Measurements from ENCODE around the gene THEMIS2. TPM values are rescaled to one million over a fixed set of nuclear protein-coding genes. Genes with fewer than 3 reads are reported as not detected.

THEMIS2 gene
- total and polyA plus RNA-seq, 2 of the 13 experiments (the other 11 are each of a cell fraction or from before 2014, with no cell fraction given) = 0.38 to 1.5 TPM

DNA sequence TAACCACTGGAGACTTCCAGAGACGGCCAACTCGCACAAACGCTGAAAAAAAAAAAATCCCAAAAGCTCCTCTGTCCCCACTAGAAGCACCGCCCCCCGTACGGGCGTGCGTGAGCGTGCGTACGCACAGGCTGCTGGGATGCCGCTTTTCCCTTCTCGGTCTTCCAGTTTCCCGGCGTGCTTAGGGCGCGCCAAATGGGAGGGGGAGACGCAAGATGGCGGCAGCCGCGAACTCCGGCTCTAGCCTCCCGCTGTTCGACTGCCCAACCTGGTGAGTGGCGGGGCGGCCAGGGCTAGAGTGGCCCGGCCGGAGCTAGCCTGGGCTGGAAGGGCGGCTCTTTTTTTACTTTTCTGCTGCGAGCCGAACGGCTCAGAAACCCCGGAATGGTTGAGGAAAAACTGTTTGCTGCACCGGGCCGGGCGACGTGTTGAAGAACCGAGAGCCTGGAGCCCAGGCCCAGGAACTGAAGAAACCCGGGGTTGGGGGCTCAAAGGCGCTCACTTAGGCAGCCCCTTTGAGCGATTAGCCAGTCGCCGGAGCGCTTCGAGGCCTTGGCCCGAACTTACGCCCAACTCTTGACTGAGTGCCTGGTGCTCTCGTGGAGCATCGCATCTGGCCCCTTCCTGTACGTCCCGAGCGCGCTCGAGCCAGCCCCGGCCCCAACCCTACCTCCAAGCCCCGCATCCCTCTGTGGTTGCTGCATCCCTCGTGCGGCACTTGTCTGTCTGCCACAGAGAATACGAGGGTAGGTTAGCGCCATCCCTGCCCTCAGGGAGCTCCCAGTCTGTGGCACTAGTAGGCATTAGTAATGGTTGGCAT lies 41.5 kb upstream of the THEMIS2 start, which contains the start of gene PPP1R8 (continued):
- TF ChIP-seq, protein P1, sequence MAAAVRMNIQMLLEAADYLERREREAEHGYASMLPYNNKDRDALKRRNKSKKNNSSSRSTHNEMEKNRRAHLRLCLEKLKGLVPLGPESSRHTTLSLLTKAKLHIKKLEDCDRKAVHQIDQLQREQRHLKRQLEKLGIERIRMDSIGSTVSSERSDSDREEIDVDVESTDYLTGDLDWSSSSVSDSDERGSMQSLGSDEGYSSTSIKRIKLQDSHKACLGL (CRISPR knock-in tag; IDR thresholded peaks at IDR 0.05) = no peak
- peak; percentile 40; the same call in 1 of the 2 replicates for TF ChIP-seq HCFC1 (IDR thresholded peaks at IDR 0.05; ENCODE audit: low read depth, low read length)
- TF ChIP-seq SP5 (CRISPR knock-in tag; IDR thresholded peaks at IDR 0.05; ENCODE audit: borderline replicate concordance, low read depth) = no peak
- TF ChIP-seq ZBTB38 (CRISPR knock-in tag; IDR thresholded peaks at IDR 0.05) = peak; percentile 64; the same call in 1 of the 2 replicates
- TF ChIP-seq, protein P2, sequence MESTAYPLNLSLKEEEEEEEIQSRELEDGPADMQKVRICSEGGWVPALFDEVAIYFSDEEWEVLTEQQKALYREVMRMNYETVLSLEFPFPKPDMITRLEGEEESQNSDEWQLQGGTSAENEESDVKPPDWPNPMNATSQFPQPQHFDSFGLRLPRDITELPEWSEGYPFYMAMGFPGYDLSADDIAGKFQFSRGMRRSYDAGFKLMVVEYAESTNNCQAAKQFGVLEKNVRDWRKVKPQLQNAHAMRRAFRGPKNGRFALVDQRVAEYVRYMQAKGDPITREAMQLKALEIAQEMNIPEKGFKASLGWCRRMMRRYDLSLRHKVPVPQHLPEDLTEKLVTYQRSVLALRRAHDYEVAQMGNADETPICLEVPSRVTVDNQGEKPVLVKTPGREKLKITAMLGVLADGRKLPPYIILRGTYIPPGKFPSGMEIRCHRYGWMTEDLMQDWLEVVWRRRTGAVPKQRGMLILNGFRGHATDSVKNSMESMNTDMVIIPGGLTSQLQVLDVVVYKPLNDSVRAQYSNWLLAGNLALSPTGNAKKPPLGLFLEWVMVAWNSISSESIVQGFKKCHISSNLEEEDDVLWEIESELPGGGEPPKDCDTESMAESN (CRISPR knock-in tag; conservative IDR thresholded peaks at IDR 0.05) = peak; percentile 64
- TF ChIP-seq, protein P3, sequence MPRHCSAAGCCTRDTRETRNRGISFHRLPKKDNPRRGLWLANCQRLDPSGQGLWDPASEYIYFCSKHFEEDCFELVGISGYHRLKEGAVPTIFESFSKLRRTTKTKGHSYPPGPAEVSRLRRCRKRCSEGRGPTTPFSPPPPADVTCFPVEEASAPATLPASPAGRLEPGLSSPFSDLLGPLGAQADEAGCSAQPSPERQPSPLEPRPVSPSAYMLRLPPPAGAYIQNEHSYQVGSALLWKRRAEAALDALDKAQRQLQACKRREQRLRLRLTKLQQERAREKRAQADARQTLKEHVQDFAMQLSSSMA (CRISPR knock-in tag; IDR thresholded peaks at IDR 0.05) = peak; percentile 82; the same call in 1 of the 2 replicates
- peak; percentile 71; the same call in 1 of the 2 replicates for TF ChIP-seq ZNF274 (CRISPR knock-in tag; IDR thresholded peaks at IDR 0.05)
- TF ChIP-seq ISL2 (CRISPR knock-in tag; IDR thresholded peaks at IDR 0.05) = peak; percentile 51
- no peak for TF ChIP-seq ZSCAN9 (CRISPR knock-in tag; IDR thresholded peaks at IDR 0.05; ENCODE audit: borderline replicate concordance)
- TF ChIP-seq SRY (CRISPR knock-in tag; IDR thresholded peaks at IDR 0.05) = 0 out of 2 replicates have a peak, but pooled peaks have one; percentile 35
- peak; percentile 30; the same call in 1 of the 2 replicates for TF ChIP-seq PCBP1 (IDR thresholded peaks at IDR 0.05; ENCODE audit: borderline replicate concordance, low read depth, low read length)
- TF ChIP-seq SMARCC2 (IDR thresholded peaks at IDR 0.05) = no peak
- TF ChIP-seq BHLHE40 (IDR thresholded peaks at IDR 0.05; ENCODE audit: low read length) = no peak
- TF ChIP-seq, protein P4, sequence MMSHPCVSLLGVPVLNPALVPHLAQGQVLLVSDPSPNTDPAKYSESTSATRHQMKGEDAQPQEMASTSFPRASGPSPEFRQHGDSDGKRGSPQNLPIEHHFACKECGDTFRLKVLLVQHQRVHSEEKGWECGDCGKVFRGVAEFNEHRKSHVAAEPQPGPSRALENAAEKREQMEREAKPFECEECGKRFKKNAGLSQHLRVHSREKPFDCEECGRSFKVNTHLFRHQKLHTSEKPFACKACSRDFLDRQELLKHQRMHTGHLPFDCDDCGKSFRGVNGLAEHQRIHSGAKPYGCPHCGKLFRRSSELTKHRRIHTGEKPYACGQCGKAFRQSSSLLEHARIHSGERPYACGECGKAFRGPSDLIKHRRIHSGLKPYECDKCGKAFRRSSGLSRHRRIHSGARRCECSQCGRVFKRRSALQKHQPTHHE (CRISPR knock-in tag; IDR thresholded peaks at IDR 0.05; ENCODE audit: borderline replicate concordance) = peak; percentile 42; the same call in 1 of the 2 replicates
- TF ChIP-seq SMC3 (IDR thresholded peaks at IDR 0.05; ENCODE audit: low read length) = no peak
- TF ChIP-seq, protein P5, sequence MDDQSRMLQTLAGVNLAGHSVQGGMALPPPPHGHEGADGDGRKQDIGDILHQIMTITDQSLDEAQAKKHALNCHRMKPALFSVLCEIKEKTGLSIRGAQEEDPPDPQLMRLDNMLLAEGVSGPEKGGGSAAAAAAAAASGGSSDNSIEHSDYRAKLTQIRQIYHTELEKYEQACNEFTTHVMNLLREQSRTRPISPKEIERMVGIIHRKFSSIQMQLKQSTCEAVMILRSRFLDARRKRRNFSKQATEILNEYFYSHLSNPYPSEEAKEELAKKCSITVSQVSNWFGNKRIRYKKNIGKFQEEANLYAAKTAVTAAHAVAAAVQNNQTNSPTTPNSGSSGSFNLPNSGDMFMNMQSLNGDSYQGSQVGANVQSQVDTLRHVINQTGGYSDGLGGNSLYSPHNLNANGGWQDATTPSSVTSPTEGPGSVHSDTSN (CRISPR knock-in tag; IDR thresholded peaks at IDR 0.05; ENCODE audit: borderline replicate concordance) = 0 out of 2 replicates have a peak, but pooled peaks have one; percentile 67
- no peak for TF ChIP-seq FOSL1 (CRISPR knock-in tag; IDR thresholded peaks at IDR 0.05; ENCODE audit: borderline replicate concordance)
- TF ChIP-seq PLRG1 (conservative IDR thresholded peaks at IDR 0.05) = no peak
- TF ChIP-seq MXD4 (CRISPR knock-in tag; IDR thresholded peaks at IDR 0.05) = peak; percentile 44; the same call in 1 of the 2 replicates
- no peak for TF ChIP-seq ZNF282 (IDR thresholded peaks at IDR 0.05; ENCODE audit: partially characterized antibody)
- TF ChIP-seq PHF21A (CRISPR knock-in tag; IDR thresholded peaks at IDR 0.05) = peak; percentile 77; the same call in 1 of the 2 replicates
- TF ChIP-seq SAP130 (CRISPR knock-in tag; IDR thresholded peaks at IDR 0.05; ENCODE audit: low read depth) = peak; percentile 96
- TF ChIP-seq, protein P6, sequence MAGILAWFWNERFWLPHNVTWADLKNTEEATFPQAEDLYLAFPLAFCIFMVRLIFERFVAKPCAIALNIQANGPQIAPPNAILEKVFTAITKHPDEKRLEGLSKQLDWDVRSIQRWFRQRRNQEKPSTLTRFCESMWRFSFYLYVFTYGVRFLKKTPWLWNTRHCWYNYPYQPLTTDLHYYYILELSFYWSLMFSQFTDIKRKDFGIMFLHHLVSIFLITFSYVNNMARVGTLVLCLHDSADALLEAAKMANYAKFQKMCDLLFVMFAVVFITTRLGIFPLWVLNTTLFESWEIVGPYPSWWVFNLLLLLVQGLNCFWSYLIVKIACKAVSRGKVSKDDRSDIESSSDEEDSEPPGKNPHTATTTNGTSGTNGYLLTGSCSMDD (CRISPR knock-in tag; IDR thresholded peaks at IDR 0.05) = no peak
- TF ChIP-seq ZNF556 (CRISPR knock-in tag; IDR thresholded peaks at IDR 0.05; ENCODE audit: borderline replicate concordance) = peak; percentile 64

Measured in HepG2 (cell line).